ENCODE data around the gene PMIS2. TPM values are rescaled to one million over a fixed set of nuclear protein-coding genes. Genes with fewer than 3 reads are reported as not detected.
A peak's percentile ranks its signal among the peaks of the same experiment; 100 is the strongest.

The PMIS2 gene
- polyA plus RNA-seq, 3 donors, result not detected

GRCh38 chr19:35633727-35634440 is 47.9 kb downstream of the PMIS2 start:
- WGBS (ENCODE audit: insufficient coverage), result 97% methylated on average over 20 of the region's 29 CpGs
- H2AFZ ChIP-seq (ENCODE audit: insufficient read depth, low read depth, low read length, poor library complexity, severe bottlenecking), result no peak overlapping the region
- no peak for DNase-seq
- intact Hi-C loops (cut with micrococcal nuclease), result no loop called here
- Mint-ChIP-seq H3K4me3 (no peak overlapping the region), H3K27me3 (ENCODE audit: low read depth in 3 of 3) (peaks cover 0 to 2% (median under 1%) of the 10 kb centered on the region in 3 donors), H3K4me1 (peaks cover 7% of the 10 kb centered on the region), H3K36me3 (peaks cover 71 to 85% of the 10 kb centered on the region in 2 donors), H3K9me3 (no peaks in the 10 kb centered on the region), H3K27ac (peak overlapping the region in 2 of 7 donors; percentile 27 to 54)
- H3K79me2 ChIP-seq (ENCODE audit: insufficient read depth, low read length), result peaks cover 11% of the 10 kb centered on the region
- H3K27me3 ChIP-seq (ENCODE audit: control insufficient read depth in 2 of 2, insufficient read depth in 2 of 2, low read length in 2 of 2), result no peaks in the 10 kb centered on the region
- H3K27ac ChIP-seq (ENCODE audit: low read depth in 1 of 2, low read length in 2 of 2), result no peak overlapping the region
- TF ChIP-seq CTCF (IDR thresholded peaks at IDR 0.05), result no peak
- H3K9ac ChIP-seq (ENCODE audit: insufficient read depth, low read length, poor library complexity, severe bottlenecking), result no peak overlapping the region
- H3K4me1 ChIP-seq (ENCODE audit: control insufficient read depth in 1 of 2, insufficient read depth in 2 of 2, low read length in 2 of 2), result peaks cover 7% of the 10 kb centered on the region in 2 donors
- no peaks in the 10 kb centered on the region for H3K9me3 ChIP-seq (replicated peaks in 1 of 2; ENCODE audit: control insufficient read depth in 1 of 2, insufficient read depth in 1 of 2, low read length in 2 of 2)
- no peak overlapping the region for H3K4me2 ChIP-seq (replicated peaks; ENCODE audit: extremely low read depth, low read length, poor library complexity, severe bottlenecking)
- H3K4me3 ChIP-seq (replicated peaks in 1 of 3; ENCODE audit: low read depth in 2 of 3, low read length in 3 of 3), result no peak overlapping the region
- H4K20me1 ChIP-seq (ENCODE audit: insufficient read depth, low read length), result no peaks in the 10 kb centered on the region
- H3K36me3 ChIP-seq (replicated peaks in 1 of 2; ENCODE audit: control insufficient read depth in 1 of 2, insufficient read depth in 2 of 2, low read length in 2 of 2), result peaks cover 61 to 82% of the 10 kb centered on the region in 2 donors

- Mint-ChIP-seq H3K36me3 (peaks cover 56 to 68% of the 10 kb centered on the region in 2 donors), H3K4me1 (peaks cover 4% of the 10 kb centered on the region), H3K27me3 (ENCODE audit: low read depth in 3 of 3) (peaks cover 6 to 11% (median 8%) of the 10 kb centered on the region in 3 donors), H3K9me3 (no peaks in the 10 kb centered on the region), H3K4me3 (no peak overlapping the region), H3K27ac (no peak overlapping the region)
- no peak for TF ChIP-seq CTCF (IDR thresholded peaks at IDR 0.05)
- intact Hi-C loops (cut with micrococcal nuclease), result no loop called here
- H3K4me2 ChIP-seq (replicated peaks; ENCODE audit: extremely low read depth, low read length, poor library complexity, severe bottlenecking), result no peak overlapping the region
- H3K9ac ChIP-seq (ENCODE audit: insufficient read depth, low read length, poor library complexity, severe bottlenecking), result no peak overlapping the region
- no peaks in the 10 kb centered on the region for H3K79me2 ChIP-seq (ENCODE audit: insufficient read depth, low read length)
- no peak for DNase-seq
- no peak overlapping the region for H3K27ac ChIP-seq (ENCODE audit: low read depth in 1 of 2, low read length in 2 of 2)
- peaks cover 3 to 4% of the 10 kb centered on the region in 2 donors for H3K4me1 ChIP-seq (ENCODE audit: control insufficient read depth in 1 of 2, insufficient read depth in 2 of 2, low read length in 2 of 2)
- H4K20me1 ChIP-seq (ENCODE audit: insufficient read depth, low read length), result no peaks in the 10 kb centered on the region
- H2AFZ ChIP-seq (ENCODE audit: insufficient read depth, low read depth, low read length, poor library complexity, severe bottlenecking), result no peak overlapping the region
- no peaks in the 10 kb centered on the region for H3K27me3 ChIP-seq (ENCODE audit: control insufficient read depth in 2 of 2, insufficient read depth in 2 of 2, low read length in 2 of 2)
- H3K9me3 ChIP-seq (replicated peaks in 1 of 2; ENCODE audit: control insufficient read depth in 1 of 2, insufficient read depth in 1 of 2, low read length in 2 of 2), result no peaks in the 10 kb centered on the region
- 96% methylated on average over 3 of the region's 3 CpGs for WGBS (ENCODE audit: insufficient coverage)
- no peak overlapping the region for H3K4me3 ChIP-seq (replicated peaks in 1 of 3; ENCODE audit: low read depth in 2 of 3, low read length in 3 of 3)
- H3K36me3 ChIP-seq (replicated peaks in 1 of 2; ENCODE audit: control insufficient read depth in 1 of 2, insufficient read depth in 2 of 2, low read length in 2 of 2), result peaks cover 50 to 68% of the 10 kb centered on the region in 2 donors
These were observed 50.7 kb downstream of the PMIS2 start for GRCh38 chr19:35636651-35637050.

Other genes with a start within 250 kb of the PMIS2 start
- gene FFAR1, start 238.3 kb upstream of the PMIS2 start, polyA plus RNA-seq, result under 1 TPM in 1 of 3 donors, not detected in 2; 0.04 TPM
- gene FFAR3, start 227.7 kb upstream of the PMIS2 start, polyA plus RNA-seq, result 10 to 100 TPM in 1 of 3 donors, 1 to 10 TPM in 2; 1.2 to 17.9 (median 1.2) TPM
- 1 to 10 TPM in 1 of 3 donors, under 1 TPM in 1, not detected in 1; 0.17 to 2.9 TPM for gene GPR42, start 215.1 kb upstream of the PMIS2 start, polyA plus RNA-seq
- gene FFAR2, start 137.9 kb upstream of the PMIS2 start, polyA plus RNA-seq, result 10 to 100 TPM in 2 of 3 donors, 1 to 10 TPM in 1; 5.7 to 38.7 (median 10.8) TPM
- gene KRTDAP, start 95.7 kb upstream of the PMIS2 start, polyA plus RNA-seq, result not detected
- not detected for gene DMKN, start 72.5 kb upstream of the PMIS2 start, polyA plus RNA-seq
- gene SBSN, start 57.9 kb upstream of the PMIS2 start, polyA plus RNA-seq, result not detected
- not detected for gene GAPDHS, start 52.7 kb upstream of the PMIS2 start, polyA plus RNA-seq
- gene TMEM147, start 40.5 kb upstream of the PMIS2 start, polyA plus RNA-seq, result 100 to 1,000 TPM in 2 of 3 donors, 10 to 100 TPM in 1; 75.5 to 165 (median 165) TPM
- gene ATP4A, start 22.5 kb upstream of the PMIS2 start, polyA plus RNA-seq, result not detected
- 1 to 10 TPM in 1 of 3 donors, under 1 TPM in 2; 0.94 to 6.3 (median 0.99) TPM for gene HAUS5, start 26.6 kb downstream of the PMIS2 start, polyA plus RNA-seq
- gene RBM42, start 42.9 kb downstream of the PMIS2 start, polyA plus RNA-seq, result 10 to 100 TPM; 29.5 to 53.3 (median 50.3) TPM
- under 1 TPM; 0.17 to 0.93 (median 0.82) TPM for gene ETV2, start 55.6 kb downstream of the PMIS2 start, polyA plus RNA-seq
- gene COX6B1, start 62.1 kb downstream of the PMIS2 start, polyA plus RNA-seq, result 100 to 1,000 TPM; 611 to 948 (median 825) TPM
- gene UPK1A, start 80.3 kb downstream of the PMIS2 start, polyA plus RNA-seq, result not detected
- under 1 TPM in 1 of 3 donors, not detected in 2; 0.05 TPM for gene ZBTB32, start 118.4 kb downstream of the PMIS2 start, polyA plus RNA-seq
- gene KMT2B, start 131.8 kb downstream of the PMIS2 start, polyA plus RNA-seq, result 10 to 100 TPM in 1 of 3 donors, under 1 TPM in 2; 0.32 to 63.6 (median 0.65) TPM
- gene IGFLR1, start 156.3 kb downstream of the PMIS2 start, polyA plus RNA-seq, result 100 to 1,000 TPM in 2 of 3 donors, 10 to 100 TPM in 1; 80.5 to 144 (median 119) TPM
- 100 to 1,000 TPM in 1 of 3 donors, 1 to 10 TPM in 2; 6.2 to 140 (median 8.7) TPM for gene U2AF1L4, start 159.2 kb downstream of the PMIS2 start, polyA plus RNA-seq
- gene PSENEN, start 159.5 kb downstream of the PMIS2 start, polyA plus RNA-seq, result 100 to 1,000 TPM in 2 of 3 donors, 10 to 100 TPM in 1; 29.7 to 149 (median 129) TPM
- 10 to 100 TPM in 1 of 3 donors, 1 to 10 TPM in 2; 5.6 to 28.6 (median 7.2) TPM for gene LIN37, start 162.4 kb downstream of the PMIS2 start, polyA plus RNA-seq
- gene HSPB6, start 170.9 kb downstream of the PMIS2 start, polyA plus RNA-seq, result not detected
- 10 to 100 TPM in 1 of 3 donors, 1 to 10 TPM in 2; 1.8 to 14.7 (median 2.9) TPM for gene PROSER3, start 172.0 kb downstream of the PMIS2 start, polyA plus RNA-seq
- gene ARHGAP33, start 189.4 kb downstream of the PMIS2 start, polyA plus RNA-seq, result 1 to 10 TPM in 1 of 3 donors, not detected in 2; 8.6 TPM
- not detected for gene PRODH2, start 226.7 kb downstream of the PMIS2 start, polyA plus RNA-seq

Measured in CD14-positive monocyte (primary cell).